GM12892 (cell line): ENCODE data around the gene CORO2B.

Experiments used
- POLR2A ChIP-seq: IDR thresholded peaks from 2 replicates; pipeline ENCODE4 v1.6.1; 2011; ENCODE audit warnings: low read depth, low read length, control low read depth
- POLR2AphosphoS5 ChIP-seq: IDR thresholded peaks from 2 replicates; pipeline ENCODE4 v1.6.1; 2011; ENCODE audit warnings: low read depth, low read length, control low read depth
- TAF1 ChIP-seq: IDR thresholded peaks from 2 replicates; pipeline ENCODE4 v1.6.1; 2011; ENCODE audit warnings: low read depth, mild to moderate bottlenecking, control low read depth, low read length, borderline replicate concordance

DNA sequence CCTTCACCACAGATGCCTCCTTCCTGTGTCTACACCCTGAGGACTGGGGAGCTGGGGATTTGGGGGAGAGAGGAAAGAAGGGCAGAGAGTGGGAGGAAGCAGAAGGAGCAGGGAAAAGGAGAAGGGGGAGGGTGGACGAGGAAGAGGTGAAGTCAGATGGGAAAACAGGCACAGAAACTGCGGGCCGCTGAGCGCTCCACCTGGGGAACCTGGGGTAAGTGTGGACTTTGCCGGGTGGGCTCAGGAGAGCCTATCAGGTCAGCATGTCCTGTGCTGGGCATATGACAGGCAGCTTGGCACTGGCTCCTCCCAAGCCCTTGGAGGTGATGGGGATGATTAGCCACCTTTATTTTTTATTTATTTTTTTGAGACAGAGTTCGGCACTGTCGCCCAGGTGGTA is 62.6 kb downstream of the CORO2B start:
- no peak for TF ChIP-seq POLR2A
- no peak for TF ChIP-seq POLR2AphosphoS5
- TF ChIP-seq TAF1, result no peak
